OCI-M2 (cell line): ENCODE results near the gene FAIM.
"Not testable (repeated sequence)": the region's sequence is repeated elsewhere in the genome, so short reads cannot be mapped to it uniquely, and the experiment has no call there.

Experiments
- DNase-seq: peaks from one replicate; lab custom pipeline; 2025; ENCODE audit not compliant: unreplicated experiment; lab: John Stamatoyannopoulos, UW

FAIM gene

GRCh38 chr3:138675393-138675792, 66.8 kb downstream of the FAIM start:
- no peak for DNase-seq

- DNase-seq = no peak
These were observed 69.5 kb downstream of the FAIM start for GRCh38 chr3:138678086-138678485.

GRCh38 chr3:138678874-138679392, 70.4 kb downstream of the FAIM start:
- no peak for DNase-seq

- DNase-seq = not testable (repeated sequence)
These were observed 72.4 kb downstream of the FAIM start for GRCh38 chr3:138680974-138681373.

- DNase-seq = no peak
These were observed 73.1 kb downstream of the FAIM start for GRCh38 chr3:138681463-138682220.

- DNase-seq = no peak
These were observed 74.1 kb downstream of the FAIM start for GRCh38 chr3:138682648-138683047.
